H1 (cell line): ENCODE data around the gene ZFYVE16. TPM values are rescaled to one million over a fixed set of nuclear protein-coding genes. Genes with fewer than 3 reads are reported as not detected.

Experiments used
- MAFK ChIP-seq: IDR thresholded peaks from 2 replicates; pipeline ENCODE4 v1.6.1; 2012; ENCODE audit warnings: low read depth, mild to moderate bottlenecking, improper control_type of control experiment, low read length
- polyA plus RNA-seq, 7 experiments: library from polyadenylated mRNA; depleted of rRNA in 3 of 7; stranded (reverse) in 5 of 7; unstranded in 2 of 7; fragments of >200 nt in 5 of 7; fragments of 200-250 nt in 2 of 7; gene quantifications; 1 replicate in 5 of 7; 2 replicates in 1 of 7; 4 replicates in 1 of 7; pipeline versions ENCODE4 v1.2.1 to v1.2.3, GENCODE V29; 2011 to 2013; ENCODE audit warnings: missing spikeins in 2 of 7, mixed read lengths in 2 of 7
- total RNA-seq: library from RNA; stranded (reverse); fragmentation: NEBNext Ultra II Directional; extraction: Animal tissue kit (Norgen Biotek cat#: 25700); gene quantifications from 2 replicates; pipeline ENCODE4 v1.2.1, GENCODE V29; 2021

Gene ZFYVE16
- total and polyA plus RNA-seq, 2 of the 8 experiments (the other 6 are each of a cell fraction or from before 2014, with no cell fraction given): 3.6 to 24.2 TPM

DNA sequence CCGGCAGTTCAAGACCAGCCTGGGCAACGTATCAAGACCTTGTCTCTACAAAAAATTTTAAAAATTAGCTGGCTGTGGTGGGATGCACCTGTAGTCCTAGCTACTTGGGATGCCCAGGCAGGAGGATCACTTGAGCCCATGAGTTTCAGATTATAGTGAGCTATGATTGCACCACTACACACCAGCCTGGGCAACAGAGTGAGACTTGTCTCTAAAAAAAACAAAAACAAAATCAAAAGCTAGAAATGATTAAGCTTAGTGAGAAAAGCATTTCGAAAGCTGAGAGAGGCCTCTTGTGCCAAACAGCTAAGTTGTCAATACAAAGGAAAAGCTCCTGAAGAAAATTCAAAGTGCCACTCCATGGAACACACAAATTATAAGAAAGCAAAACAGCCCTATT is 84.9 kb downstream of the ZFYVE16 start (continued):
- TF ChIP-seq MAFK: no peak
